Body of pancreas (tissue), 4 donors: Measurements from ENCODE around the gene PLET1. TPM values are rescaled to one million over a fixed set of nuclear protein-coding genes. Genes with fewer than 3 reads are reported as not detected.

ENCODE experiments used
- ATAC-seq: fragments of 150-250 bp; one replicate; pipeline ENCODE4 v1.9.1; 2016
- DNase-seq, 4 donors: peaks; one replicate each; pipeline ENCODE4 v3.0.0-alpha.2; 2019
- H3K27ac ChIP-seq, 4 donors: fragments of 200-600 bp; sonication (generic); 1 replicate in 3 of 4; 2 replicates in 1 of 4; pipeline versions ENCODE4 v1.5.1 to v1.6.1; 2016 to 2019; ENCODE audit warnings: mild to moderate bottlenecking in 1 of 4, mixed read lengths in 1 of 4, moderate library complexity in 1 of 4
- H3K27me3 ChIP-seq, 2 donors: fragments of 200-600 bp; sonication (generic); one replicate each; pipeline ENCODE4 v1.6.0; 2016; ENCODE audit warnings: mild to moderate bottlenecking in 1 of 2
- H3K36me3 ChIP-seq, 2 donors: fragments of 200-600 bp; sonication (generic); replicated peaks in 1 of 2; 2 replicates each; pipeline ENCODE4 v1.5.1; 2016; ENCODE audit warnings: low read depth in 2 of 2; ENCODE audit not compliant: insufficient read depth in 1 of 2
- H3K4me1 ChIP-seq: fragments of 200-600 bp; sonication (generic); one replicate; pipeline ENCODE4 v1.6.0; 2016
- H3K4me3 ChIP-seq, 2 donors: fragments of 200-600 bp; sonication (generic); 1 replicate in 1 of 2; 2 replicates in 1 of 2; pipeline ENCODE4 v1.5.1; 2016 to 2019
- H3K9me3 ChIP-seq, 3 donors: fragments of 200-600 bp; sonication (generic); 1 replicate in 2 of 3; 2 replicates in 1 of 3; pipeline ENCODE4 v1.5.1; 2016
- POLR2A ChIP-seq, 3 donors: fragments of 450-650 bp; IDR thresholded peaks; one replicate each; pipeline ENCODE4 v1.6.1; 2016; ENCODE audit warnings: antibody characterized with exemption in 3 of 3, mild to moderate bottlenecking in 2 of 3
- WGBS, 2 donors: methylation state at CpG; one replicate each; pipeline ENCODE4 v1.1.5; 2017; 5-methylcytosine and 5-hydroxymethylcytosine counted together
- intact Hi-C: fragments of 100-400 bp; cut with DNase I; formaldehyde crosslinking; loops from one replicate; pipeline ENCODE4 v1.15.1; 2023
- total RNA-seq, 2 donors: library from RNA; depleted of rRNA; stranded (reverse); fragments of >200 nt; gene quantifications; one replicate each; pipeline ENCODE4 v1.1.0, GENCODE V29; 2016
- TF ChIP-seq, protein P1 (sequence below), 7 experiments: fragments of 450-650 bp in 4 of 7; fragments of 200-600 bp in 3 of 7; sonication (generic) in 3 of 7; IDR thresholded peaks; one replicate each; pipeline ENCODE4 v1.5.1; 2016 to 2019; ENCODE audit warnings: antibody characterized with exemption in 7 of 7

PLET1 gene
- total RNA-seq, 2 donors from 2014 or later = not detected

- ATAC-seq (no peak), DNase-seq (no peak)
- H3K36me3 ChIP-seq = no peaks in the 10 kb centered on the region
- no peaks in the 10 kb centered on the region for H3K9me3 ChIP-seq
- no peak overlapping the region for H3K4me3 ChIP-seq
- H3K27me3 ChIP-seq = no peaks in the 10 kb centered on the region
- TF ChIP-seq, protein P1, sequence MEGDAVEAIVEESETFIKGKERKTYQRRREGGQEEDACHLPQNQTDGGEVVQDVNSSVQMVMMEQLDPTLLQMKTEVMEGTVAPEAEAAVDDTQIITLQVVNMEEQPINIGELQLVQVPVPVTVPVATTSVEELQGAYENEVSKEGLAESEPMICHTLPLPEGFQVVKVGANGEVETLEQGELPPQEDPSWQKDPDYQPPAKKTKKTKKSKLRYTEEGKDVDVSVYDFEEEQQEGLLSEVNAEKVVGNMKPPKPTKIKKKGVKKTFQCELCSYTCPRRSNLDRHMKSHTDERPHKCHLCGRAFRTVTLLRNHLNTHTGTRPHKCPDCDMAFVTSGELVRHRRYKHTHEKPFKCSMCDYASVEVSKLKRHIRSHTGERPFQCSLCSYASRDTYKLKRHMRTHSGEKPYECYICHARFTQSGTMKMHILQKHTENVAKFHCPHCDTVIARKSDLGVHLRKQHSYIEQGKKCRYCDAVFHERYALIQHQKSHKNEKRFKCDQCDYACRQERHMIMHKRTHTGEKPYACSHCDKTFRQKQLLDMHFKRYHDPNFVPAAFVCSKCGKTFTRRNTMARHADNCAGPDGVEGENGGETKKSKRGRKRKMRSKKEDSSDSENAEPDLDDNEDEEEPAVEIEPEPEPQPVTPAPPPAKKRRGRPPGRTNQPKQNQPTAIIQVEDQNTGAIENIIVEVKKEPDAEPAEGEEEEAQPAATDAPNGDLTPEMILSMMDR (IDR thresholded peaks at IDR 0.05) = no peak
- TF ChIP-seq POLR2A (IDR thresholded peaks at IDR 0.05) = no peak
- 71 to 92% methylated on average over 1 of the region's 1 CpG for WGBS, 2 donors
- intact Hi-C loops = no loop called here
- H3K27ac ChIP-seq = no peak overlapping the region
- H3K4me1 ChIP-seq = no peaks in the 10 kb centered on the region
Observed at GRCh38 chr11:112304914-112305313, 44.3 kb upstream of the PLET1 start.

GRCh38 chr11:112303616-112304015 lies 43.0 kb upstream of the PLET1 start:
- Histone ChIP-seq H3K9me3 (no peaks in the 10 kb centered on the region), H3K4me3 (no peak overlapping the region), H3K36me3 (no peaks in the 10 kb centered on the region), H3K4me1 (no peaks in the 10 kb centered on the region), H3K27me3 (no peaks in the 10 kb centered on the region), H3K27ac (no peak overlapping the region)
- 77 to 91% methylated on average over 1 of the region's 1 CpG for WGBS, 2 donors
- no peak for TF ChIP-seq POLR2A (IDR thresholded peaks at IDR 0.05)
- TF ChIP-seq, protein P1 (IDR thresholded peaks at IDR 0.05) = no peak
- ATAC-seq = no peak
- no peak for DNase-seq
- intact Hi-C loops = no loop called here

DNA sequence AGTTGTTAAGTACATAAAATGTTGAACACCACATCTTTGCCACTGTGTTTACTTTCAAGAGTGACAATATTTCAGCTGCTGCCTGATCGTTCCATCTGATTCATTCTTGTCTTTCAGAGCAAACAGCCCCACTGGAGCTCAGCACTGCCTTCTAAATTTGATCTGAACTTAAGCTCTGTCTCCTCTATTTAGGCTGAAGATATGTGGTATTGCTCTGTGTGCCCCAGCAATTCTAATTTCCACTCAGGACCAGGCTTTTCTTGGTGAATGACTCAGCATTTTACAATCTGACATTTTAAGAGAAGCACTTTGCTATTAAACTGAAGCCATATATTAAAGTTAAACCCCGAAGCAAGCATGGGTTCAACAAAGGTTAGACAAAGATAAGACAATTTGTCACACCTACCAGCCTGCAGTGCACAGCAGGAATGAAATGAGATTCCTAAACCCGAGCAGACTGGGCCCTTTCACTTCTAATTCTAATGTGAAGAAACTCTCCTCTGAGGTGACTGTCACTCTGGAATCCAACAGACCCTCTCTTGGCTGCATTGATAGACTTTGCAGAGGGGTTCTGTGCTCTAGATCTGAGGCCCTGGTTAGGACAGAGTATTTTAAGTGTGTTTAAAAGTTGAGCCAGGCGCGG lies 41.7 kb upstream of the PLET1 start:
- ATAC-seq (no peak), DNase-seq (no peak)
- Histone ChIP-seq H3K27ac (no peak overlapping the region), H3K4me3 (no peak overlapping the region), H3K9me3 (no peaks in the 10 kb centered on the region), H3K27me3 (no peaks in the 10 kb centered on the region), H3K4me1 (no peaks in the 10 kb centered on the region), H3K36me3 (no peaks in the 10 kb centered on the region)
- 55 to 58% methylated on average over 5 of the region's 5 CpGs for WGBS, 2 donors
- intact Hi-C loops = no loop called here
- TF ChIP-seq, protein P1 (IDR thresholded peaks at IDR 0.05) = no peak
- no peak for TF ChIP-seq POLR2A (IDR thresholded peaks at IDR 0.05)

- TF ChIP-seq, protein P1 (IDR thresholded peaks at IDR 0.05) = no peak
- no peak for TF ChIP-seq POLR2A (IDR thresholded peaks at IDR 0.05)
- WGBS, 2 donors = 68 to 75% methylated on average over 17 of the region's 17 CpGs
- H3K36me3 ChIP-seq = no peaks in the 10 kb centered on the region
- no peaks in the 10 kb centered on the region for H3K27me3 ChIP-seq
- no peak overlapping the region for H3K4me3 ChIP-seq
- no peak overlapping the region for H3K27ac ChIP-seq
- no peaks in the 10 kb centered on the region for H3K4me1 ChIP-seq
- ATAC-seq (no peak), DNase-seq (no peak)
- intact Hi-C loops = no loop called here
- no peaks in the 10 kb centered on the region for H3K9me3 ChIP-seq
Observed at GRCh38 chr11:112300094-112300786, 39.6 kb upstream of the PLET1 start.
